A673 (cell line): Measurements from ENCODE around the gene ARRDC2.

Experiments used
- EZH2 ChIP-seq: fragments of 200-600 bp; sonication (generic); IDR thresholded peaks from 2 replicates; pipeline ENCODE4 v1.6.1; 2017; ENCODE audit warnings: borderline replicate concordance, low read depth, mild to moderate bottlenecking, mixed read lengths, antibody characterized with exemption, low read length; ENCODE audit not compliant: poor library complexity, severe bottlenecking
- TF ChIP-seq, protein P1 (sequence below): fragments of 300-800, 200-600 bp; sonication (generic); conservative IDR thresholded peaks from 2 replicates; pipeline ENCODE4 v1.5.1; 2017; ENCODE audit warnings: low read depth, mild to moderate bottlenecking, antibody characterized with exemption, low read length, moderate library complexity, mixed read lengths

- TF ChIP-seq, protein P1, sequence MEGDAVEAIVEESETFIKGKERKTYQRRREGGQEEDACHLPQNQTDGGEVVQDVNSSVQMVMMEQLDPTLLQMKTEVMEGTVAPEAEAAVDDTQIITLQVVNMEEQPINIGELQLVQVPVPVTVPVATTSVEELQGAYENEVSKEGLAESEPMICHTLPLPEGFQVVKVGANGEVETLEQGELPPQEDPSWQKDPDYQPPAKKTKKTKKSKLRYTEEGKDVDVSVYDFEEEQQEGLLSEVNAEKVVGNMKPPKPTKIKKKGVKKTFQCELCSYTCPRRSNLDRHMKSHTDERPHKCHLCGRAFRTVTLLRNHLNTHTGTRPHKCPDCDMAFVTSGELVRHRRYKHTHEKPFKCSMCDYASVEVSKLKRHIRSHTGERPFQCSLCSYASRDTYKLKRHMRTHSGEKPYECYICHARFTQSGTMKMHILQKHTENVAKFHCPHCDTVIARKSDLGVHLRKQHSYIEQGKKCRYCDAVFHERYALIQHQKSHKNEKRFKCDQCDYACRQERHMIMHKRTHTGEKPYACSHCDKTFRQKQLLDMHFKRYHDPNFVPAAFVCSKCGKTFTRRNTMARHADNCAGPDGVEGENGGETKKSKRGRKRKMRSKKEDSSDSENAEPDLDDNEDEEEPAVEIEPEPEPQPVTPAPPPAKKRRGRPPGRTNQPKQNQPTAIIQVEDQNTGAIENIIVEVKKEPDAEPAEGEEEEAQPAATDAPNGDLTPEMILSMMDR = no peak
- TF ChIP-seq EZH2 = no peak
Measured at GRCh38 chr19:17988161-17988560, 19.8 kb upstream of the ARRDC2 start.
